Gastrocnemius medialis (tissue), 4 donors: ENCODE data around the gene HYAL3.

Source experiments
- POLR2A ChIP-seq, 2 donors: fragments of 450-650 bp; IDR thresholded peaks; one replicate each; pipeline ENCODE4 v1.6.1; 2017; ENCODE audit warnings: antibody characterized with exemption in 2 of 2, mild to moderate bottlenecking in 2 of 2, moderate library complexity in 2 of 2
- TF ChIP-seq, protein P1 (sequence below), 5 experiments: fragments of 450-650 bp in 3 of 5; fragments of 200-600 bp in 2 of 5; sonication (generic) in 2 of 5; IDR thresholded peaks in 4 of 5; conservative IDR thresholded peaks in 1 of 5; 1 replicate in 4 of 5; 2 replicates in 1 of 5; pipeline ENCODE4 v1.5.1; 2016 to 2019; ENCODE audit warnings: antibody characterized with exemption in 5 of 5, mild to moderate bottlenecking in 3 of 5, moderate library complexity in 3 of 5

GRCh38 chr3:50264383-50264963, 34.7 kb downstream of the HYAL3 start:
- TF ChIP-seq, protein P1, sequence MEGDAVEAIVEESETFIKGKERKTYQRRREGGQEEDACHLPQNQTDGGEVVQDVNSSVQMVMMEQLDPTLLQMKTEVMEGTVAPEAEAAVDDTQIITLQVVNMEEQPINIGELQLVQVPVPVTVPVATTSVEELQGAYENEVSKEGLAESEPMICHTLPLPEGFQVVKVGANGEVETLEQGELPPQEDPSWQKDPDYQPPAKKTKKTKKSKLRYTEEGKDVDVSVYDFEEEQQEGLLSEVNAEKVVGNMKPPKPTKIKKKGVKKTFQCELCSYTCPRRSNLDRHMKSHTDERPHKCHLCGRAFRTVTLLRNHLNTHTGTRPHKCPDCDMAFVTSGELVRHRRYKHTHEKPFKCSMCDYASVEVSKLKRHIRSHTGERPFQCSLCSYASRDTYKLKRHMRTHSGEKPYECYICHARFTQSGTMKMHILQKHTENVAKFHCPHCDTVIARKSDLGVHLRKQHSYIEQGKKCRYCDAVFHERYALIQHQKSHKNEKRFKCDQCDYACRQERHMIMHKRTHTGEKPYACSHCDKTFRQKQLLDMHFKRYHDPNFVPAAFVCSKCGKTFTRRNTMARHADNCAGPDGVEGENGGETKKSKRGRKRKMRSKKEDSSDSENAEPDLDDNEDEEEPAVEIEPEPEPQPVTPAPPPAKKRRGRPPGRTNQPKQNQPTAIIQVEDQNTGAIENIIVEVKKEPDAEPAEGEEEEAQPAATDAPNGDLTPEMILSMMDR (IDR thresholded peaks at IDR 0.05 in 4 of 5, conservative IDR thresholded peaks at IDR 0.05 in 1 of 5), result no peak
- no peak for TF ChIP-seq POLR2A (IDR thresholded peaks at IDR 0.05)
